Spleen (tissue), 11 donors: ENCODE measurements around the gene BPIFB3. TPM values are rescaled to one million over a fixed set of nuclear protein-coding genes. Genes with fewer than 3 reads are reported as not detected.
A peak's percentile ranks its signal among the peaks of the same experiment; 100 is the strongest.

ENCODE experiments used
- DNase-seq: peaks from one replicate; pipeline ENCODE4 v3.0.0-alpha.2; 2020
- H3K27ac ChIP-seq, 8 donors: fragments of 200-600 bp; sonication (generic) in 7 of 8; 1 replicate in 4 of 8; 2 replicates in 4 of 8; pipeline versions ENCODE4 v1.5.0 to v1.8.0; 2016 to 2021; ENCODE audit warnings: inconsistent platforms in 4 of 8, mild to moderate bottlenecking in 4 of 8, moderate library complexity in 1 of 8
- H3K27me3 ChIP-seq, 7 donors: fragments of 200-600 bp; sonication (generic) in 6 of 7; replicated peaks in 1 of 7; 1 replicate in 4 of 7; 2 replicates in 3 of 7; pipeline versions ENCODE4 v1.5.0 to v1.8.0; 2016 to 2021; ENCODE audit warnings: inconsistent platforms in 3 of 7, mild to moderate bottlenecking in 1 of 7
- H3K36me3 ChIP-seq, 6 donors: fragments of 200-600 bp; sonication (generic) in 5 of 6; 1 replicate in 4 of 6; 2 replicates in 2 of 6; pipeline versions ENCODE4 v1.5.0 to v1.8.0; 2016 to 2021; ENCODE audit warnings: inconsistent platforms in 2 of 6
- H3K4me1 ChIP-seq, 6 donors: fragments of 200-600 bp; sonication (generic) in 5 of 6; 1 replicate in 3 of 6; 2 replicates in 3 of 6; pipeline versions ENCODE4 v1.5.0 to v1.8.0; 2016 to 2021; ENCODE audit warnings: inconsistent platforms in 3 of 6
- H3K4me3 ChIP-seq, 8 donors: fragments of 200-600 bp; sonication (generic) in 7 of 8; 1 replicate in 4 of 8; 2 replicates in 4 of 8; pipeline versions ENCODE4 v1.5.0 to v1.8.0; 2016 to 2021; ENCODE audit warnings: inconsistent platforms in 4 of 8, mild to moderate bottlenecking in 4 of 8, moderate library complexity in 2 of 8
- H3K9me3 ChIP-seq, 8 donors: fragments of 200-600 bp; sonication (generic) in 7 of 8; 1 replicate in 4 of 8; 2 replicates in 4 of 8; pipeline versions ENCODE4 v1.5.0 to v1.8.0; 2016 to 2021; ENCODE audit warnings: inconsistent platforms in 4 of 8
- CTCF ChIP-seq, 11 experiments: fragments of 200-600 bp in 7 of 11; fragments of 450-650 bp in 4 of 11; sonication (generic) in 4 of 11; IDR thresholded peaks in 8 of 11; conservative IDR thresholded peaks in 3 of 11; 1 replicate in 7 of 11; 2 replicates in 4 of 11; pipeline versions ENCODE4 v1.4.0 to v1.8.0; 2016 to 2021; ENCODE audit warnings: antibody characterized with exemption in 11 of 11, inconsistent platforms in 4 of 11, mild to moderate bottlenecking in 1 of 11
- POLR2A ChIP-seq, 3 donors: fragments of 450-650 bp; IDR thresholded peaks; one replicate each; pipeline ENCODE4 v1.5.1; 2017; ENCODE audit warnings: antibody characterized with exemption in 3 of 3, mild to moderate bottlenecking in 1 of 3
- POLR2AphosphoS5 ChIP-seq, 3 donors: sonication (generic); formaldehyde crosslinking; IDR thresholded peaks; one replicate each; pipeline ENCODE4 v1.5.1; 2017; ENCODE audit warnings: antibody characterized with exemption in 3 of 3
- WGBS, 5 donors: extraction: QIAGEN DNeasy Blood & Tissue Kit in 3 of 5; methylation state at CpG; one replicate each; pipeline versions ENCODE4 v1.1.5 to v1.1.7; 2013 to 2018; 5-methylcytosine and 5-hydroxymethylcytosine counted together
- intact Hi-C: fragments of 100-400 bp; cut with DNase I; formaldehyde crosslinking; loops from one replicate; pipeline ENCODE4 v1.15.0; 2023; ENCODE audit warnings: low total_unique reads
- polyA plus RNA-seq, 3 donors: library from polyadenylated mRNA; stranded (reverse); fragments of 200-250 nt; gene quantifications; one replicate each; pipeline ENCODE4 v1.2.1, GENCODE V29; 2013
- total RNA-seq, 7 donors: library from RNA; depleted of rRNA in 3 of 7; stranded (reverse); fragments of >200 nt in 3 of 7; fragmentation: NEBNext Ultra II Directional in 4 of 7; extraction: Animal tissue kit (Norgen Biotek cat#: 25700) in 4 of 7; gene quantifications; one replicate each; pipeline versions ENCODE4 v1.1.0 to v1.2.1, GENCODE V29; 2016 to 2021
- donor health status: healthy with polysubstance abuse.
- donor health status: DM: no; HTN: no; CAD: no; lungs with moderate emphysema.
- donor health status: DM: no; HTN: no; CAD: no.
- donor health status: Bipolar disorder and iron deficiency.
- donor health status: healthy.
- donor health status: DM: no; HTN: no; CAD: no.
- donor health status: DM: yes; HTN: yes; CAD: no.

The BPIFB3 gene
- total and polyA plus RNA-seq, 10 donors, result not detected

DNA sequence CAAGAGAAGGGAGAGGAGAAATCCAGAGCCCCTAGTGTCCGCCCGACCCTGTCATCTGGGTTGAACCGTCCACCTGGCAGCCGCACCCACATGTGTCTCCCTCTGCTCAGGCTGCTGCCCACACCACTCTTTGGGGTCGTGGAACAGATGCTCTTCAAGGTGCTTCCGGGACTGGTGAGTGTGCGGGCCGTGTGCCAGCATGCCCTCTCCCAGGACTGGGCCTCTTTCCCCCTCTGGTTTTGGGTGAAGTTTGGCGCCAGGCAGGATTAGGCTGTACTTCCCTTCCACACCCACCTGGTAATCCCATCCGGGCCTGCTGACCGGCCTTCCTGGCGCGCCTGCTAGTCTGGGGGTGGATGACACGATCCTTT lies 7.9 kb downstream of the BPIFB3 start:
- Histone ChIP-seq H3K27ac (no peak overlapping the region), H3K9me3 (no peaks in the 10 kb centered on the region), H3K36me3 (no peaks in the 10 kb centered on the region), H3K4me1 (peaks cover 0 to 8% (median 0%) of the 10 kb centered on the region in 6 donors), H3K27me3 (no peaks in the 10 kb centered on the region), H3K4me3 (no peak overlapping the region)
- intact Hi-C loops, result no loop called here
- TF ChIP-seq POLR2A (IDR thresholded peaks at IDR 0.05) (no peak), POLR2AphosphoS5 (IDR thresholded peaks at IDR 0.05) (no peak), CTCF (IDR thresholded peaks at IDR 0.05 in 8 of 11, conservative IDR thresholded peaks at IDR 0.05 in 3 of 11) (no peak)
- DNase-seq, result peak; percentile 47
- 64 to 82% (median 77%) methylated on average over 10 to 14 of the region's 14 CpGs for WGBS, 5 donors

- DNase-seq, result peak; percentile 29
- no peak for TF ChIP-seq CTCF (IDR thresholded peaks at IDR 0.05 in 8 of 11, conservative IDR thresholded peaks at IDR 0.05 in 3 of 11)
- peak in 1 of 3 donors; percentile 12 for TF ChIP-seq POLR2AphosphoS5 (IDR thresholded peaks at IDR 0.05)
- TF ChIP-seq POLR2A (IDR thresholded peaks at IDR 0.05), result no peak
Observed at GRCh38 chr20:33062105-33062824, 8.6 kb downstream of the BPIFB3 start.

GRCh38 chr20:33062825-33063149 lies 9.1 kb downstream of the BPIFB3 start:
- Histone ChIP-seq H3K9me3 (no peaks in the 10 kb centered on the region), H3K4me3 (no peak overlapping the region), H3K4me1 (peaks cover 0 to 8% (median 0%) of the 10 kb centered on the region in 6 donors), H3K36me3 (no peaks in the 10 kb centered on the region), H3K27me3 (no peaks in the 10 kb centered on the region), H3K27ac (peak overlapping the region in 1 of 8 donors; percentile 45)
- DNase-seq, result peak; percentile 18
- intact Hi-C loops, result no loop called here
- 59 to 83% (median 70%) methylated on average over 1 of the region's 1 CpG for WGBS, 5 donors
- TF ChIP-seq POLR2A (IDR thresholded peaks at IDR 0.05) (no peak), CTCF (IDR thresholded peaks at IDR 0.05 in 8 of 11, conservative IDR thresholded peaks at IDR 0.05 in 3 of 11) (no peak), POLR2AphosphoS5 (IDR thresholded peaks at IDR 0.05) (no peak)

More at GRCh38 chr20:33062105-33062824, 8.6 kb downstream of the BPIFB3 start:
- WGBS, 5 donors, result 61 to 70% (median 66%) methylated on average over 8 to 9 of the region's 9 CpGs
- no peaks in the 10 kb centered on the region for H3K9me3 ChIP-seq
- intact Hi-C loops, result no loop called here
- peak overlapping the region in 1 of 8 donors; percentile 45 for H3K27ac ChIP-seq
- H3K27me3 ChIP-seq, result no peaks in the 10 kb centered on the region
- H3K36me3 ChIP-seq, result no peaks in the 10 kb centered on the region
- H3K4me3 ChIP-seq, result no peak overlapping the region
- H3K4me1 ChIP-seq, result peaks cover 0 to 8% (median 0%) of the 10 kb centered on the region in 6 donors

DNA sequence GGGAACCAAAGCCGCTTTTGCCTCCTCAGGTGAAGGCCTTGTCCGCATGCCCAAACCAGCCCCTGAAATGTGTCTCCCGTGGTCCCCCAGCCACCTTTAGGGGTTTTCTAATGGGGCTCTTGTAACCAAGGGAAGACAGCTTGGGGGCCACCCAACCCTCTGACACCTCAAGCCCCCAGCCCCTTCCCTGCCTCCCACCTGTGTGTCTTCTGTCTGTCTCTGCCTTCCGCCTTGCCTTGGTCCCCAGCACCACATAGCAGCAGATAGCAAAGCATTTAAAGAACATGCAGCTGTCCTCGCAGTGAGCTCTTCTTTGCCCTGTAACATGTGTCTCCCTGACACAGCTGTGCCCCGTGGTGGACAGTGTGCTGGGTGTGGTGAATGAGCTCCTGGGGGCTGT lies 9.6 kb downstream of the BPIFB3 start:
- H3K4me1 ChIP-seq, result peaks cover 0 to 8% (median 0%) of the 10 kb centered on the region in 6 donors
- no peak overlapping the region for H3K4me3 ChIP-seq

More for the DNA sequence above, 9.6 kb downstream of the BPIFB3 start:
- Histone ChIP-seq H3K9me3 (no peaks in the 10 kb centered on the region), H3K27me3 (no peaks in the 10 kb centered on the region), H3K36me3 (no peaks in the 10 kb centered on the region), H3K27ac (peak overlapping the region in 1 of 8 donors; percentile 45)
- TF ChIP-seq CTCF (IDR thresholded peaks at IDR 0.05 in 8 of 11, conservative IDR thresholded peaks at IDR 0.05 in 3 of 11) (no peak), POLR2AphosphoS5 (IDR thresholded peaks at IDR 0.05) (no peak), POLR2A (IDR thresholded peaks at IDR 0.05) (no peak)
- no peak for DNase-seq
- WGBS, 5 donors, result 82 to 96% (median 90%) methylated on average over 6 of the region's 6 CpGs
- intact Hi-C loops, result no loop called here
